ENCODE measurements around the gene DAZAP1.

DAZAP1 gene

DNA sequence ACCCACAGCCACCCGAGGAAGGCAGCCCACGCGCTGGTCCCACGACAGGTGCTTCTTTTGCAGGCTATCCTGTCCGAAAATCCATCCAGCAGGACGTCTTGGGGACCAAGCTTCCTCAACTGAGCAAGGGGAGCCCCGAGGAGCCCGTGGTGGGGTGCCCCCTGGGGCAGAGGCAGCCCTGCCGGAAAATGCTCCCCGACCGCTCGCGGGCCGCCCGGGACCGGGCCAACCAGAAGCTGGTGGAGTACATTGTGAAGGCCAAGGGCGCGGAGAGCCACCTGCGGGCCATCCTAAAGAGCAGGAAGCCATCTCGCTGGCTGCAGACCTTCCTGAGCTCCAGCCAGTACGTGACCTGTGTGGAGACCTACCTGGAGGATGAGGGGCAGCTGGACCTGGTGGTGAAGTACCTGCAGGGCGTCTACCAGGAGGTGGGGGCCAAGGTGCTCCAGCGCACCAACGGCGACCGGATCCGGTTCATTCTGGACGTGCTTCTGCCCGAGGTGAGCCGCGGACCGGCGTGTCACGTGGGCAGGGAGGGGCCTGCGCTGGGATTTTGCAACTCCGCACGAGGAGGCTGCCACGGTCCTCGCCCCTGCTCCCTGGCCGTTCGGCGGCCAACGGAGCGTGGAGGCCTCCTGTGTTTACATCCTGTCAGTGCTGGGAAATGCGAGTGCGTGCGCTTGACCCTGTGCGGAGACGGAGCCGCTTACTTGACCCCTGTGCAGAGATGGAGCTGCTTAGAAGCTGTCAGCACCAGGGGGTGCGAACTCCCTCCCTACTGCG is 36.6 kb upstream of the DAZAP1 start:
- Mint-ChIP-seq H3K27ac (no peak overlapping the region), H3K9me3 (no peaks in the 10 kb centered on the region), H3K4me1 (no peaks in the 10 kb centered on the region), H3K4me3 (no peak overlapping the region), H3K36me3 (ENCODE audit: low read depth) (peaks cover 10% of the 10 kb centered on the region), H3K27me3 (no peaks in the 10 kb centered on the region)
- no peak for ATAC-seq
- DNase-seq = no peak

GRCh38 chr19:1373042-1373533 is 34.3 kb upstream of the DAZAP1 start:
- Mint-ChIP-seq H3K27ac (no peak overlapping the region), H3K27me3 (no peaks in the 10 kb centered on the region), H3K9me3 (no peaks in the 10 kb centered on the region), H3K4me3 (no peak overlapping the region), H3K4me1 (no peaks in the 10 kb centered on the region), H3K36me3 (ENCODE audit: low read depth) (peaks cover 11% of the 10 kb centered on the region)
- DNase-seq (no peak), ATAC-seq (no peak)

GRCh38 chr19:1373534-1374249 is 33.7 kb upstream of the DAZAP1 start:
- no peak for ATAC-seq
- Mint-ChIP-seq H3K4me1 (no peaks in the 10 kb centered on the region), H3K4me3 (no peak overlapping the region), H3K27me3 (no peaks in the 10 kb centered on the region), H3K9me3 (no peaks in the 10 kb centered on the region), H3K27ac (no peak overlapping the region), H3K36me3 (ENCODE audit: low read depth) (peaks cover 11% of the 10 kb centered on the region)
- DNase-seq = no peak

GRCh38 chr19:1374250-1374577 is 33.2 kb upstream of the DAZAP1 start:
- DNase-seq = no peak
- no peaks in the 10 kb centered on the region for H3K27me3 Mint-ChIP-seq
- no peak for ATAC-seq
- H3K9me3 Mint-ChIP-seq = no peaks in the 10 kb centered on the region
- H3K4me1 Mint-ChIP-seq = no peaks in the 10 kb centered on the region
- no peak overlapping the region for H3K4me3 Mint-ChIP-seq
- H3K27ac Mint-ChIP-seq = no peak overlapping the region
- H3K36me3 Mint-ChIP-seq (ENCODE audit: low read depth) = peaks cover 11% of the 10 kb centered on the region

DNA sequence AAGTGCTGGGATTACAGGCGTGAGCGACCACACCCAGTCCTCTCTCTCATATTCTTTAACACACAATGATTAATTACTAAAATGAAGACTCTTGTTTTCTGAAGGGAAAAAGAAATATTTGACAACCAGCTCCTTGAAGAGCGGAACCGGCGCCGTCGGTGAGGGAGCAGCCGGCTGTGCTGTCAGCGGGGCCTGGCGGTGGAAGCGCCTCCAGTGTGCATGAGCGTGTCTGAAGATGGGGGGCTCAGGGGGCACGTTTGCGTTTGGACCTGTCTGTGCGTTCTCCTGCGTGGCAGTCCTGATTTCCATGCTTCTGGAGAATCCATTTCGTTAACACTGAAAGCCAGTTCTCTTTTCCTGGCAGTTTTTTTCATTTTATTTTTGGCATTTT is 31.0 kb upstream of the DAZAP1 start:
- Mint-ChIP-seq H3K9me3 (no peaks in the 10 kb centered on the region), H3K27ac (no peak overlapping the region), H3K36me3 (ENCODE audit: low read depth) (peaks cover 8% of the 10 kb centered on the region), H3K27me3 (no peaks in the 10 kb centered on the region), H3K4me3 (no peak overlapping the region), H3K4me1 (no peaks in the 10 kb centered on the region)
- ATAC-seq (no peak), DNase-seq (no peak)

DNA sequence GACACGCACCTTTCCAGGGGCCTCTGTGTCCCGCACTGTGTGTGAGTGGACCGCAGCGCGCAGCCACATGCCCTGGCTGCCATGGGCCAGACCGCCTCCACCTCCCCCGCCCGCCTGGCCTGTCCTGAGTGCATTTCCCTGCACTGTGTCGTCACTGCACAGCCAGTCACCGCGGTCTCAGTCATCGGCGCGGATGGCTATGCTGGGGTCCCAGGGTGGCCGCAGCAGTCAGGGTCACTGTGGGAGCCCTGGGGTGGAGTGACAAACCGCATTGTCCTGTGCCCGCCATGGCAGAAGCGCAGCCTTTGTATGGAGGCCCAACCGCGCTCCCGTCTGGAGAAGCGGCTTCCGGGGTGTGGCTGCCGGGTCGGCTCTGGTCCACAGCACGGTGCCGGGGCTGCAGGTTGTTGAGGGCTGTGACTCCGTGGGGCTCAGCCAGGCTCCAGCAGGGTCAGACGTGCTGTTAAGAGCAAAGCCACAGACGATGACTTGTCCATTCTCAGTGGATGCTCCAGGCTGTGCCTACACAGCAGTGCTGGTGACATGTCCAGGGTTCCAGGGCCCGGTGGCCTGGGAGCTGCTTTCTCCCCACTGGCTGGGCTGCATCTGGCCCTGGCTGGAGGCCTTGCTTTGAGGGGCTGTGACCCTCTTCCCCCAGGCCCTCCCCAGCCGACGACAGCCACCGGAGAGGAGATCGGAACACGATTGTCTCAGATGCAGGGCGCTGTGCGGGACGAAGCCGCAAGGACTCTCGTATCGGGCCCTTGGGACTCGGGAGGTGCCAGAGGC is 30.0 kb upstream of the DAZAP1 start:
- no peaks in the 10 kb centered on the region for H3K9me3 Mint-ChIP-seq
- DNase-seq (no peak), ATAC-seq (no peak)
- peaks cover 8% of the 10 kb centered on the region for H3K36me3 Mint-ChIP-seq (ENCODE audit: low read depth)
- no peaks in the 10 kb centered on the region for H3K4me1 Mint-ChIP-seq
- no peaks in the 10 kb centered on the region for H3K27me3 Mint-ChIP-seq
- H3K27ac Mint-ChIP-seq = no peak overlapping the region
- H3K4me3 Mint-ChIP-seq = no peak overlapping the region

- ATAC-seq (no peak), DNase-seq (no peak)
- H3K4me1 Mint-ChIP-seq = peaks cover 4% of the 10 kb centered on the region
- H3K27me3 Mint-ChIP-seq = peaks cover 1% of the 10 kb centered on the region
- H3K9me3 Mint-ChIP-seq = no peaks in the 10 kb centered on the region
- peaks cover 11% of the 10 kb centered on the region for H3K36me3 Mint-ChIP-seq (ENCODE audit: low read depth)
- H3K27ac Mint-ChIP-seq = no peak overlapping the region
- no peak overlapping the region for H3K4me3 Mint-ChIP-seq
These were observed 29.2 kb upstream of the DAZAP1 start for GRCh38 chr19:1377965-1378785.

DNA sequence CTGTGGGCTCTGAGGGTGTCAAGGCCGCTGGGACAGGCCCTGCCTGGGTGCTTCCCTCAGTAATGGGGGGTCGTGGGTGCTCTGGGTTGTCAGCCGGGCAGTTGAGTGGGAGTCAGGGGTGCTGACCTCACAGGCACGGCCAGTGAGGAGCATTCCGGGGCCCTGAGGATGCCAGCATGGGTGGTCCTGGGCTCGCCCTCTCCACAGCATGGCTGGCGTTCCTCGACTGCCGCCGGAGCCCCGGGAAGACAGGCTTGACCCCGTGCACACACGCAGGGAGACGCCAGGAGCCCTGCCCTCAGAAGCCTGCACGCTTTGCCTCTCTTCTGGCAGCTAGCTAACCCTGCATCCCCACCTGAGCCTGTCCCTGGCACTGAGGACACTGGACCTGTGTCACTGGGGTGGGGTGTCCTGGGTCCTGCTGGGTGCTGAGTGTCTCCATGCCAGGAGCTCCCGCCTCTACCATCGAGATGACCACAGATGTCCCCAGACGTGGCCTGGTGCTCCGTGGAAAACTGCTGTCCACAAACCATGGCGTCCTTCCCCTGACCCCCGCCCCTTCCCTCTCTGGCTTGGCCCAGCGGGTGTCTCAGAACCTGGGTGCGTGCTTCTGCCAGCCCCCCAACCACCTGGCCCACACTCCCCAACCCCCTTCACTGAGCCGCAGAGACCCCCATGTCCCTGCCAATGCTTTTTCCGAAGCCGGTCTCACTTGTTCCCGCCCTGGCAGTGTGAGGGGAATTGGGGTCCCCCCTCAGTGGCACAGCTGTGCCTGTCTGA is 28.1 kb upstream of the DAZAP1 start:
- no peak for DNase-seq
- no peaks in the 10 kb centered on the region for H3K9me3 Mint-ChIP-seq
- peaks cover 15% of the 10 kb centered on the region for H3K36me3 Mint-ChIP-seq (ENCODE audit: low read depth)

DNA sequence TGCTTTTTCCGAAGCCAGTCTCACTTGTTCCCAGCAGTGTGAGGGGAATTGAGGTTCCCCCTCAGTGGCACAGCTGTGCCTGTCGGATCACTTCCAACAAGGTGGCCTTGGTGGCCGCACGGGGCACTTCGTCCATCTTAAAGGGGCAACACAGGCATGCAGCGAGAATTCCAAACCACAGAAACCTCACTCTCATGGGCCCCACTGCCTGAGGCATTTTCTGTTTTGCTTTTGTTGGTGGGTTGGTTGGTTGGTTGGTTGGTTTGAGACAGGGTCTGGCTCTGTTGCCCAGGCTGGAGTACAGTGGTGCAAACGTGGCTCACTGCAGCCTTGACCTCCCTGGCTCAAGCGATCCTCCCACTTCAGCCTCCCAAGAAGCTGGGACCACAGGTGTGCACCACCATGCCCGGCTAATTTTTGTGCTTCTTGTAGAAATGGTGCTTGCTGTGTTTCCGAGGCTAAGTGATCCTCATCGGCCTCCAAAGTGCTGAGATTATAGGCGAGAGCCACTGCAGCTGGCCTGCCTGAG is 27.4 kb upstream of the DAZAP1 start:
- Mint-ChIP-seq H3K27ac (no peak overlapping the region), H3K9me3 (no peaks in the 10 kb centered on the region), H3K4me1 (peaks cover 17% of the 10 kb centered on the region), H3K4me3 (no peak overlapping the region), H3K36me3 (ENCODE audit: low read depth) (peaks cover 13% of the 10 kb centered on the region), H3K27me3 (peaks cover 5% of the 10 kb centered on the region)
- ATAC-seq = no peak
- no peak for DNase-seq

More for the DNA sequence above, 28.1 kb upstream of the DAZAP1 start:
- Mint-ChIP-seq H3K4me3 (no peak overlapping the region), H3K27ac (no peak overlapping the region), H3K4me1 (peaks cover 10% of the 10 kb centered on the region), H3K27me3 (peaks cover 5% of the 10 kb centered on the region)
- ATAC-seq = no peak

GRCh38 chr19:1382250-1382649 is 25.1 kb upstream of the DAZAP1 start:
- no peak for DNase-seq
- no peak overlapping the region for H3K4me3 Mint-ChIP-seq
- peaks cover 8% of the 10 kb centered on the region for H3K36me3 Mint-ChIP-seq (ENCODE audit: low read depth)
- H3K27ac Mint-ChIP-seq = no peak overlapping the region
- ATAC-seq = no peak
- H3K9me3 Mint-ChIP-seq = no peaks in the 10 kb centered on the region
- peaks cover 21% of the 10 kb centered on the region for H3K4me1 Mint-ChIP-seq
- peaks cover 5% of the 10 kb centered on the region for H3K27me3 Mint-ChIP-seq

- peak overlapping the region; percentile 99 for H3K27ac Mint-ChIP-seq
- no peaks in the 10 kb centered on the region for H3K9me3 Mint-ChIP-seq
- H3K4me3 Mint-ChIP-seq = peak overlapping the region; percentile 87
- DNase-seq (no peak), ATAC-seq (no peak)
- H3K27me3 Mint-ChIP-seq = peaks cover 5% of the 10 kb centered on the region
- peaks cover 21% of the 10 kb centered on the region for H3K4me1 Mint-ChIP-seq
- peaks cover 8% of the 10 kb centered on the region for H3K36me3 Mint-ChIP-seq (ENCODE audit: low read depth)
These were observed 24.4 kb upstream of the DAZAP1 start for GRCh38 chr19:1383017-1383311.

DNA sequence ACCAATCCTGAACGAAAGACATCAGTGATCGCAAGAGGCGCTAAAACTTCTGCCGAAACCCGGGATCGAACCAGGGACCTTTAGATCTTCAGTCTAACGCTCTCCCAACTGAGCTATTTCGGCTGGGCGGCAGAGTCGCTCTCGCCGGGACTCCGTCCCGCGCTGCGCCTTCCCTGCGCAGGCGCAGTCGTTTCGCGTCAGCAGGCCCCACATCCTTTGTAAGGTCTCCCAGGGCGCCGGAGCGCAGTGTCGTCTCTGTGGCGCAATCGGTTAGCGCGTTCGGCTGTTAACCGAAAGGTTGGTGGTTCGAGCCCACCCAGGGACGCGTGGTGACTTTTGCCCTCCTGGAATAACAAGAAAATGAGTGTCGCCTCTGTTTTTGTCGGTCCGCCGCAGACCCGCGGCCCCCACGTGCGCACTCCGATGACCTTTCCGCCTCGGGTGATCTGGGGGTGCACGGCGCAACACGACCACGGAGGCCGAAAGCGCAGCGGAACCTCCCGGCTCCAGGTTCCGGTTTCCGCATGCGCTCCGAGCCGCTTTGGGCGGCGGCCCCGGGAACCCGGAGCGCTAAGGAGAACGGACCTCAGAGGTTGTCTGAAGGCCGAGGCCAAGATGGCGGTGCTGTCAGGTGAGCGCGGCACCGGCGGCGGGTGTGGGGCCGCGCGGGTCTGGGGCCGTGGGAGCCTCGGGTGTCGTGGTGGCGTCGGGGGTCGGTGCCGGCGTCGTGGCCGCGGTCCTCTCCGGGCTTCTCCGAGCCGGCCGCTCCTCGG is 23.9 kb upstream of the DAZAP1 start, which contains the start of gene NDUFS7:
NDUFS7 (plus strand) TSS at position 596 of the 773 bp plus-strand sequence; CDS start at position 616, 20 bp downstream.
- Mint-ChIP-seq H3K4me3 (peak within 1 kb of the TSS; percentile 87), H3K27me3 (peaks cover 5% of the 10 kb centered on the region), H3K36me3 (ENCODE audit: low read depth) (peaks cover 8% of the 10 kb centered on the region), H3K27ac (peak within 1 kb of the TSS; percentile 99), H3K9me3 (no peaks in the 10 kb centered on the region), H3K4me1 (peaks cover 21% of the 10 kb centered on the region)
- DNase-seq (peak; percentile 93), ATAC-seq (peak; percentile 85)

DNA sequence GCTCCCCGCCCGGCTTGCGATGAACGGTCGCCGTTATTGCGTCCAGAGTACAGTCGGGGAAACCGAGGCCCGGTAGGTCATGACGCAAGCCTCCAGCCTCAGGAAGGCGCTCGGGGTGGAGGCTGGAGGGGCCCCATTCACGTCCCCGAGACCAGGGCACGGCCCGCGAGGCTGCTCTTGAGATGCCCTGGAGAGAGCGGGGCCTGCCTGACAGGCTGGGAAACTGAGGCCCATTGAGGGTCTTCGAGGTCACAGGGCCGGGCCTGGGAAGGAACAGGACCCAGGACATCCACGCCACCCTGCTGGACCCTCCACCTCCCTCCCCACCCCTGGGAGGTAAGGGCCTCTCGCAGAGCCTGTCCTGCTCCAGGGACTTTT is 23.3 kb upstream of the DAZAP1 start:
- no peak for DNase-seq
- ATAC-seq = peak; percentile 0
- Mint-ChIP-seq H3K4me1 (peaks cover 21% of the 10 kb centered on the region), H3K27me3 (peaks cover 5% of the 10 kb centered on the region), H3K4me3 (peak overlapping the region; percentile 87), H3K27ac (peak overlapping the region; percentile 69), H3K36me3 (ENCODE audit: low read depth) (peaks cover 12% of the 10 kb centered on the region), H3K9me3 (no peaks in the 10 kb centered on the region)

Measured in activated naive CD8-positive, alpha-beta T cell treated with anti-CD3 and anti-CD28 coated beads, Interleukin-2, amount 50 U/mL, for 24 hours (primary cell).